Calu3 (cell line): Measurements from ENCODE around the gene ALDH16A1. TPM values are rescaled to one million over a fixed set of nuclear protein-coding genes. Genes with fewer than 3 reads are reported as not detected.

ENCODE experiments used
- BruUV-seq: library from RNA; stranded (reverse); fragments of 400-500 nt; replicated peaks from 2 replicates; lab custom pipeline; 2021; lab: Mats Ljungman, UMichigan
- CTCF ChIA-PET: fragments of 300-600 bp; sonication (Branson Sonifier 250); formaldehyde crosslinking; loops from one replicate; lab custom pipeline; 2022; ENCODE audit warnings: antibody characterized with exemption; lab: Charles Lee
- DNase-seq: peaks from one replicate; pipeline ENCODE4 v3.0.0; 2022
- H3K27ac Mint-ChIP-seq: one replicate; pipeline ENCODE4 v1.8.0; 2022; ENCODE audit warnings: mixed read lengths; ENCODE audit not compliant: unreplicated experiment
- H3K27me3 Mint-ChIP-seq: one replicate; pipeline ENCODE4 v1.8.0; 2022; ENCODE audit warnings: mixed read lengths; ENCODE audit not compliant: unreplicated experiment
- H3K36me3 Mint-ChIP-seq: one replicate; pipeline ENCODE4 v1.8.0; 2022; ENCODE audit warnings: mild to moderate bottlenecking, moderate library complexity, mixed read lengths; ENCODE audit not compliant: insufficient read depth, unreplicated experiment
- H3K4me1 Mint-ChIP-seq: one replicate; pipeline ENCODE4 v1.8.0; 2022; ENCODE audit warnings: mild to moderate bottlenecking, low read depth, mixed read lengths; ENCODE audit not compliant: unreplicated experiment
- H3K4me3 Mint-ChIP-seq: one replicate; pipeline ENCODE4 v1.8.0; 2022; ENCODE audit warnings: mild to moderate bottlenecking, low read depth, moderate library complexity, mixed read lengths; ENCODE audit not compliant: unreplicated experiment
- H3K9me3 Mint-ChIP-seq: one replicate; pipeline ENCODE4 v1.8.0; 2022; ENCODE audit warnings: low read depth, mixed read lengths; ENCODE audit not compliant: unreplicated experiment
- CTCF ChIP-seq: fragments of 200-600 bp; IDR thresholded peaks from one replicate; pipeline ENCODE4 v1.8.0; 2022; ENCODE audit warnings: antibody characterized with exemption; ENCODE audit not compliant: unreplicated experiment
- intact Hi-C: fragments of 100-400 bp; cut with micrococcal nuclease; formaldehyde crosslinking; loops from one replicate; pipeline ENCODE4 v1.10.0; 2022; ENCODE audit not compliant: unreplicated experiment
- total RNA-seq: library from RNA; stranded (reverse); gene quantifications from 2 replicates; pipeline ENCODE4 v1.2.3, GENCODE V29; 2022

ALDH16A1 gene
- total RNA-seq, 1 experiment from 2014 or later, result 36.1 TPM

GRCh38 chr19:49473868-49474541, 21.0 kb downstream of the ALDH16A1 start, which contains the start of gene FLT3LG:
TSS of gene FLT3LG (plus strand) at chr19:49474215. CDS start at chr19:49474640, 425 bp downstream.
- DNase-seq, result peak; percentile 86
- H3K27me3 Mint-ChIP-seq, result peaks cover 27% of the 10 kb centered on the region
- TF ChIP-seq CTCF, result peak; percentile 98
- no peak within 1 kb of the TSS for H3K27ac Mint-ChIP-seq
- BruUV-seq, result no TSS peak
- H3K4me1 Mint-ChIP-seq, result peaks cover 3% of the 10 kb centered on the region
- CTCF ChIA-PET, result interaction anchor here (0.6 to 1.3 kb wide), 4 partner anchors 17 to 383 kb away, joined by 3 to 6 read pairs (median 5); partner anchors contain the start of gene ALDH16A1
- intact Hi-C loops, result no loop called here
- H3K4me3 Mint-ChIP-seq, result peak within 1 kb of the TSS; percentile 71
- H3K36me3 Mint-ChIP-seq, result peaks cover 7% of the 10 kb centered on the region
- H3K9me3 Mint-ChIP-seq, result no peaks in the 10 kb centered on the region

DNA sequence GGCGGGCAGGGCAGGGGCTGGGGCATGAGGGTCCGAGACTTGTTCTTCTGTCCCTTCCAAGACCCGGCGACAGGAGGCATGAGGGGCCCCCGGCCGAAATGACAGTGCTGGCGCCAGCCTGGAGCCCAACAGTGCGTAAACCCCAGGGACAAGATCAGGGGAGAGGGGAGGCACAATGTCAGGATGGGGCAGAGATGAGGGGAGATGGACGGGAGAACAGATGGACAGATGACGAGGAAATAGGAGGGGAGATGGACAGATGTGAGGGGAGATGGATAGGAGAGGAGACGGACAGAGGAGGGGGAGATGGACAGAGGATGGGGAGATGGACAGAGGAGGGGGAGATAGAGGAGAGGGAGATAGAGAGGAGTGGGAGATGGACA, 21.5 kb downstream of the ALDH16A1 start:
- peak overlapping the region; percentile 71 for H3K4me3 Mint-ChIP-seq
- no peak overlapping the region for H3K27ac Mint-ChIP-seq
- no peak for TF ChIP-seq CTCF
- no peaks in the 10 kb centered on the region for H3K4me1 Mint-ChIP-seq
- CTCF ChIA-PET, result no interaction called here
- no peak for DNase-seq
- intact Hi-C loops, result no loop called here
- peaks cover 27% of the 10 kb centered on the region for H3K27me3 Mint-ChIP-seq
- H3K36me3 Mint-ChIP-seq, result peaks cover 7% of the 10 kb centered on the region
- BruUV-seq, result no TSS peak
- H3K9me3 Mint-ChIP-seq, result no peaks in the 10 kb centered on the region

- no peak overlapping the region for H3K27ac Mint-ChIP-seq
- DNase-seq, result no peak
- no peaks in the 10 kb centered on the region for H3K9me3 Mint-ChIP-seq
- peaks cover 27% of the 10 kb centered on the region for H3K27me3 Mint-ChIP-seq
- H3K4me3 Mint-ChIP-seq, result no peak overlapping the region
- H3K4me1 Mint-ChIP-seq, result no peaks in the 10 kb centered on the region
- CTCF ChIA-PET, result no interaction called here
- no TSS peak for BruUV-seq
- H3K36me3 Mint-ChIP-seq, result peaks cover 7% of the 10 kb centered on the region
- intact Hi-C loops, result no loop called here
- no peak for TF ChIP-seq CTCF
Observed at GRCh38 chr19:49475191-49475917, 22.3 kb downstream of the ALDH16A1 start.

DNA sequence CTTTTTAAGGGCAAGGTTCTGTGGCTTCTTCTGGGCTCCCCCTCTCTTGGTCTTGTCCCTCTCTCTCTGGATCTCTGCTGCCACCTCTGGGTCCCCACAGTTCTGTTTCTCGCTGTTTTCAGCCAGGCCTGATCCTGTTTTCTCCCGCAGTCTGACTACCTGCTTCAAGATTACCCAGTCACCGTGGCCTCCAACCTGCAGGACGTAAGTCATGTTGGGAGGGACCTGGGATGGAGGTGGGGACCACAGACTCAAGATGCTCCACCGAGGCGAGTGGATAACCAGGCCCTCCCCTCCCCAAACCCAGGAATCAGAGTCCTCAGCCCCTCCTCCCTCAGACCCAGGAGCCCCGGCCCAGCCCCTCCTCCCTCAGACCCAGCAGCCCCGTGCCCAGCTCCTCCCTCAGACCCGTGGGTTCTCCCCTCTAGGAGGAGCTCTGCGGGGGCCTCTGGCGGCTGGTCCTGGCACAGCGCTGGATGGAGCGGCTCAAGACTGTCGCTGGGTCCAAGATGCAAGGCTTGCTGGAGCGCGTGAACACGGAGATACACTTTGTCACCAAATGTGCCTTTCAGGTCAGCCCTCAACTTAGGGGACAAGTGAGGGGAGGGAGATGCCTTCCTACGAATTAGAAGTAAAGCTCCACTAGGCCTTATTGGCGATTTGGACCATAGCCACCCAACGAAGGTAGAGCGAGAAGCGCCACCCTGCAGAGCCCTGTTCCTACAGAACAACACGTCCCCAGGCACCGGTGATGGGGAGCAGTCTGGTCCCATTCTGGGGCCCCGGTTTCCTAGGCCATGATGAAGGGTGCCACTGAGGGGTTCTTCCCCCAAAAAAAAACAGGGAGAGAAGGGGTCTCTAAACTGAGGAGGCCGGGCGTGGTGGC, 23.2 kb downstream of the ALDH16A1 start:
- no peaks in the 10 kb centered on the region for H3K9me3 Mint-ChIP-seq
- BruUV-seq, result no TSS peak
- H3K27ac Mint-ChIP-seq, result no peak overlapping the region
- peaks cover 7% of the 10 kb centered on the region for H3K36me3 Mint-ChIP-seq
- intact Hi-C loops, result no loop called here
- no peak for TF ChIP-seq CTCF
- CTCF ChIA-PET, result no interaction called here
- H3K27me3 Mint-ChIP-seq, result peaks cover 27% of the 10 kb centered on the region
- H3K4me3 Mint-ChIP-seq, result no peak overlapping the region
- no peaks in the 10 kb centered on the region for H3K4me1 Mint-ChIP-seq
- DNase-seq, result no peak
